Stimulated activated CD8-positive, alpha-beta memory T cell treated with anti-CD3 and anti-CD28 coated beads, Interleukin-12 subunit alpha, Interleukin-12 subunit beta, amount 100 ng/mL, for 24 hours (primary cell): ENCODE data around the gene CEBPB.
"Not testable (repeated sequence)": the region's sequence is repeated elsewhere in the genome, so short reads cannot be mapped to it uniquely, and the experiment has no call there.

Experiments used
- DNase-seq: peaks from one replicate; pipeline ENCODE4 v3.0.0-alpha.2; 2020; ENCODE audit errors: extremely low read depth

The CEBPB gene

DNA sequence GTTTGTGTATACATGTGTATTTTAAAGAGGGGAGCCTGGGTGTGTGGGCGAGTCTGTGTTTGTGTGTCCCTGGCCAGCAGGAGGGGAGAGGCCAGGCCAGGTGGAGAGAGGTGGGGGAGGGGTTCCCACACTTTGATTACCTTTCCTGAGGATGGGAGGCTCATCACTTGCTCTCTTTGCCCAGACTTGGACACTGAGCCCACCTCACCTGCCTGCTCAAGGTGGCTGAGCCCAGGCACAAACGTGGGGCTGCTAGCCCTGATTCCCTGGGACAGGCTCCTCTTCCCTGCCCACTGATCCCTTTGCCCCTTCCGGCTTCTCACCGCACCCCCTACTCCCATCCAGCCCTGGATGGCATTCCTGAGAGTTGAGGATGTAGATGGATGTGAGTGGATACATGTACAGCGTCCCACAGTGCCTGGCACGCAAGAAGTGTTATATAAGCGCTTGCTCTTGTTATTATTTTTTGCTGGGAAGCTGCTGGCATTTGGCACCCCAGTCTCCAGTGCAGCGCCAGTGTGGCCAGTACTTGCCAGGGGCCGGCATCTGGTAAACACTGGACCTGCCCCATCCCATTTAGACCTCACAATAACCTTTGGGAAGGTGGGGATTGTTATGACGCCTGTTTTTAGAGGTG, 2.7 kb downstream of the CEBPB start:
- DNase-seq = no peak

GRCh38 chr20:50193836-50194421, 3.3 kb downstream of the CEBPB start:
- DNase-seq = no peak

GRCh38 chr20:50194422-50194830, 3.8 kb downstream of the CEBPB start:
- DNase-seq = no peak

DNA sequence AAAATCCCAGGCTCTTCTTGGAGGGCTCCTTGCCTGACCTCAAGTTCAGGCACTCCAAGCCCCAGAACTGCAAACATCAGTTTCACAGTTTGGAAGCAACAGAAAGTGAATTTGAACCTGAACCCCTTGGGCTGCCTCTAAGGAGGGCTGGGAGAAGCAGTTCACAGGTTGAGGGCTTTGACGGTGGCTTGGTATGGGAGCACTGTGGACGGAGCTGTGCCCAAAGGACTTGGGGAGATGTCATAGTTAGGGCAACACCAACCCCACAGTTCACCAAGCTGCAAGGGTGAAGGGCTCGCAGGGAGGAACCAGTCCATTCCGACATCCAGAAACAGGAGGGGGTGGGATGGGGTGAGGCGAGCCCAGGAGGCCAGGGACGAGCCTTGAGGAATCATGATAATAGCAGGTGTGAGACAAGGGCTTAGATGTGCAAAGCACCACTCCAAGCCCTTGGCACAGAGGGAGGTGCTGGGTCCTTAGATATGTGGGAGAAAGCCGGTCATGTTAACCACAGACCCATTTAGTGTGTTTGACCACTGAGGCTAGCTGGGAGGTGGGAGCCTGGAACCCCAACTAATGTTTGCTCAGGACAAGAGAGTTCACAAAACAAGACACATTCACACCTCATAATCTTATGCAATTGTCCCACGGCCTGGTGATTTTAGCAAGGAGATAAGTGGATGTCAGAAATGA, 4.3 kb downstream of the CEBPB start:
- no peak for DNase-seq

DNA sequence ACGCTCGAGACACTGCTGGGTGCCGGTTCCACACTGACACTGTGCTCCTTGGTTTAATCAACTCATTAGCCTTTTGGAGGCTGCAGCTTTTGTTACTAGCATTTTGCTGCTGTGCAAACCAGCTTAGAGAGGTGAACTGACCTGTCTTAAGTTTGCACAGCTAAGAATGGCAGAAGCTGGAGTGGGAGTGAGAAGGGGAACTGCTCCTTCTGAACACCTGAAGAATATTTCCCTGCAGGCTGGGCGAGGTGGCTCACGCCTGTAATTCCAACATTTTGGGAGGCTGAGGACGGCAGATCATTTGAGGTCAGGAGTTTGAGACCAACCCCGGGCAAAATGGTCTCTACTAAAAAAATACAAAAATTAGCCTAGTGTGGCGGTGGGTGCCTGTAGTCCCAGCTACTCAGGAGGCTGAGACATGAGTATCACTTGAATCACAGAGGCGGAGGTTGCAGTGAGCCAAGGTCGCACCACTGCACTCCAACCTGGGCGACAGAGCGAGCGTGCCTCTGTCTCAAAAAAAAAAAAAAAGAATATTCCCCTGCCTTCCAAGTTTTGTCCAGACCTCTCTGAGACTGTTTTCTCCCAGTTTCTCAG, 5.0 kb downstream of the CEBPB start:
- DNase-seq = no peak

- DNase-seq = no peak
Observed at GRCh38 chr20:50196248-50196647, 5.6 kb downstream of the CEBPB start.

DNA sequence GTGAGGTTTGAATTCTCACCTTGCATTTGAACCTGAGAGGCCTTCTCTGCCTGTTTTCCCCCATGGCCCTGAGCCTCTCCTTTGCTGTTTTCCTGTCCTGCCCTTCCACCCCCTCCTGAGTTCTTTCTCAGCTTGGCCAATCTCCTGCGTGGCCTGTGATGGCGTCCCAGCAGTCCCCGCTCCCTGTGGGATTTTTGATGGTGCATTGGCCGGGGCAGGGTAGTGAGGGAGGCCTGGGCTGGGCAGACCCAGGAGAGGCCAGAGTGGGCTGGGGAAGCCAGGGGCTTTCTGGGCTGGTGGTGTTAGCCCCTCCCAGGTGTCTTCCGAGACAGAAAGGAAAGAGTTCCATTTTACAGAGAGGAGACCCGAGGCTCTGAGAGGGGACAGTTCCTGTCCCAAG, 6.3 kb downstream of the CEBPB start:
- DNase-seq = no peak

DNA sequence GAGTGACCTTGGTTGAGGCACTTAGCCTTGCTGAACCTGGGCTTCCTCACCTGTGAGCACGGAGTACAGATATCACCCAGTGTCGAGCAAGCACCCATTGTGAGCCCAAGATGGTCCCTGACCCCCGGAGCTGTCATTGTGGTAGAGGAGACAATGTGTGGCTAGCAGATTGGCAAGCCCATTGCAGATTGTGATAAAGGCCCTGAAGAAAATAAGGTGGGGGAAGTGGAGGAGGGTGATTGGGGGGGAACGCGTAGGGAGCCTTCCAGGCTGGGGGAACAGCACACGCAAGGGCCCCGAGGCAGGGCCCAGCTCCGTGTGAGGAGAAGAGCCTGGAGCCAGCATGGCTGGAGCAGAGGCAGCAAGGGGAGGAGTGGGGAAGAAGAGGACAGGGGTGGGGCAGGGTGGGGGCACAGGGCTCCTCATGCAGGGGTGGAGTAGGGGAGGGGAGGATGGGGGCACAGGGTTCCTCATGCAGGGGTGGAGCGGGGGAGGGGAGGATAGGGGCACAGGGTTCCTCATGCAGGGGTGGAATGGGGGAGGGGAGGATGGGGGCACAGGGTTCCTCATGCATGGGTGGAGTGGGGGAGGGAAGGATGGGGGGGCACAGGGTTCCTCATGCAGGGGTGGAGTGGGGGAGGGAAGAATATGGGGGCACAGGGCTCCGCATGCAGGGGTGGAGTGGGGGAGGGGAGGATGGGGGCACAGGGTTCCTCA, 7.0 kb downstream of the CEBPB start:
- DNase-seq = no peak

GRCh38 chr20:50198180-50198666, 7.6 kb downstream of the CEBPB start:
- DNase-seq = no peak

DNA sequence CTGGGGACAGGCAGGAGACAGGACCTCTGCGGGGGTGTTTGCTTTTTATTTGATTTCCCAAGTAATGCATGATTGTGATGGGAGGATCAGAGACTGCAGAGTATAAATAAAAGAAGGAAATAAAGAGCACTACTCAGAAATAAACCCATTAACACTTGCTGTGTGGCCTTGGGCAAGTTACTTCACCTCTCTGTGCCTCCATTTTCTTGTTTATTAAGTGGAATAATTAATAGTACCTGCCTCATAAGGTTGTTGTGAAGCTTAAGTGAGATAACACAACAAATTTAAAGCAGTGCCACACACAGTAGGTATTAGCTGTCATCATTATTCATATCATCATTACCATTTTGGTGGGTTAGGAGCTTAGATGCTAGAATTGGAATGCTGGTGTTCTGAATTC, 8.1 kb downstream of the CEBPB start:
- DNase-seq = no peak

DNA sequence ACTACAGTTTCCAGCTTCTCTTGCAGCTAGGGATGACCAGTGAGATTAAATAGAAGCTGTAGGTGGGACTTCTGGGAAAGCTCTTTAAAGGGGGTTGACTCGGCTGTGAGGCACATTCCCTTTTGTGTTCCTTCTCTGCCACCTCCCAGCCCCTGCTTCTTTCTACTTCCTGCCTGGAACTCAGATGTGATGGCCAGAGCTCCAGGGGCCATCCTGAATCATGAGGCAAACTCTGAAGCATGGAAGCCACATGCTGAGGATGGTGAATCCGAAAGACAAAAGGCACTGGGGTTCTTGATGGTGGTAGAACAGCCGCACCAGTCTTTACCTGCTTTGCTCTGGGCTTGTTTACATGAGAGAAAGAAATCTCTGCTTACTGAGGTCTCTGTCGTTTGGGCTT, 9.1 kb downstream of the CEBPB start:
- DNase-seq = no peak

- no peak for DNase-seq
Observed at GRCh38 chr20:50200482-50201104, 10.0 kb downstream of the CEBPB start.

DNA sequence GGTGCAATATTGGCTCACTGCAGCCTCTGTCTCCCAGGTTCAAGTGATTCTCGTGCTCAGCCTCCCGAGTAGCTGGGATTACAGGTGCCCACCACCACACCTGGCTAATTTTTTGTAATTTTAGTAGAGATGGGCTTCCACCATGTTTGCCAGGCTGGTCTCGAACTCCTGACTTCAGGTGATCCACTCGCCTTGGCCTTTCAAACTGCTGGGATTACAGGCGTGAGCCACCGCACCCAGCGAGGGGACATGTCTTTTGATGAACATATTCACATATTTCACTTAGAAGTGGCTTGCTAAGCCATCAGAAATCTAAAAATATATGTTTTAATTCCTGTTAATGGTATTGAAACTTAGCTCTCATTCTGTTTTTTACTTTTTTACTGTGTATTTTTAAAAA, 11.1 kb downstream of the CEBPB start:
- DNase-seq = not testable (repeated sequence)

DNA sequence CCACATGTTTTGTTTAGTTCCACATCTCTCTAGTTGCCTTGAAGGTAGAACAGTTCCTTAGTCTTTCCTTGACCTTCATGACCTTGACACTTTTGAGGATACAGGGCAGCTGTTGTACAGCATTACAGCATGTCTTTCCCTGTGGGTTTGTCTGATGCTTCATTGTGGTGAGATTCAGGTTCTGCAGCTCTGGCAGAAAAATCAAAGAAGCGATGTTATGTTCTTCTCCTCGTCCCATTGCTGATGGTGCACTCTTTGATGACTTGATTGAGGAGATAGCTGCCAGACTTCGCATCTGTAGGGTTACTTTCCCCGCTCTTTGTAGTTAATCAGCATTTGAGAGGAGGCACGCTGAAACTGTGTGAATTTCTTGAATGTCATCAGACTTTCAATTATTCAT, 12.0 kb downstream of the CEBPB start:
- DNase-seq = no peak

- DNase-seq = no peak
Observed at GRCh38 chr20:50203951-50204937, 13.6 kb downstream of the CEBPB start.

DNA sequence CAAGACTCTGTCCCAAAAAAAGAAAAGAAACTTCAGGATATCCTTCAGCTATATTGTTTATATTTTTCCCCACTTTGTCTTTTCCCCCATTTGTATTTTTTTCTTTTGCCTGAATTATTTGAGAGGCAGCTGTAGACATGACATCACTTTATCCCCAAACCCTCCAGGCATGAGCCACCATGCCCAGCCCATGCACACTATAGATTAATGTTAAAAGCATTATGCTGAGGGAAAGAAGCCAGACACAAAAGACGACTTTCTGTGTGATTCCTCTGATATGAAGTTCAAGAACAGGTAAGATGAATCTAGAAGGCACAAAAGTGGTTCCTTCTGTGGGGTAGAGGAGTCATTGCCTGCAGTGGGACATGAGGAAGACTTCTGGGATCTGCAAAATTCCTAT, 16.4 kb downstream of the CEBPB start:
- no peak for DNase-seq

DNA sequence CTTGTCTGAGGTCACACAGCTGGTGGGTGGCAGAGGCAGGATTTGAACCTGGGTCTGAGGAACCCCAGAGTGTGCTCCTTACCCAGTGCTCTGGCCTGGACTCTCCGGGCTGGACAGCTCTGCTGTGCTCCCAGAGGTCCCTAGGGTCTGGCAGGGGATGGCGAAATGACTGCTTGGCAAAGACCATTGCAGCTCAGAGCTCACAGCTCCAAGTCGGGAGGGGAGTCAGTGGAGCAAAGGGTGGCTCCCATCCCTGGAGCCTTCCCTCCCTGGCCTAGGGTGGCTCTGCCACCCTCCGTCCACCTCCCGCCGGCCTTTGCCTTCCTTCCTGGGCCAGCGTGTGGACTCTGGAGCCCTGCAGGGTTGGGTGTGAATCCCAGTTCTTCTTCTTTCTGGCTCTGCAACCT, 17.5 kb downstream of the CEBPB start:
- DNase-seq = no peak

DNA sequence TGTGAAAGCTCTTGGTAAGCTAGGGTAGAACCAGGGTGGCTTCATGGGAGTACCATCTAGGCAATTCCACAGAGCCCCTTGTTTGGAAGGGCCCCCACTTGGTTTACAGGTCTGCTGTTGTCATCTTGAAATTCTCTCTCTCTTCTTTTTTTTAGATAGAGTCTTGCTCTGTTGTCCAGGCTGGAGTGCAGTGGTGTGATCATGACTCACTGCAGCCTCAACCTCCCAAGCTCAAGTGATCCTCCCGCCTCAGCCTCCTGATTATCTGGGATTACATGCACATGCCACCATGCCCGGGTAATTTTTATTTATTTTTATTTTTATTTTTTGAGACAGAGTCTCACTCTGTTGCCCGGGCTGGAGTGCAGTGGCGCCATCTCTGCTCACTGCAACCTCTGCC, 18.2 kb downstream of the CEBPB start:
- DNase-seq = not testable (repeated sequence)

DNA sequence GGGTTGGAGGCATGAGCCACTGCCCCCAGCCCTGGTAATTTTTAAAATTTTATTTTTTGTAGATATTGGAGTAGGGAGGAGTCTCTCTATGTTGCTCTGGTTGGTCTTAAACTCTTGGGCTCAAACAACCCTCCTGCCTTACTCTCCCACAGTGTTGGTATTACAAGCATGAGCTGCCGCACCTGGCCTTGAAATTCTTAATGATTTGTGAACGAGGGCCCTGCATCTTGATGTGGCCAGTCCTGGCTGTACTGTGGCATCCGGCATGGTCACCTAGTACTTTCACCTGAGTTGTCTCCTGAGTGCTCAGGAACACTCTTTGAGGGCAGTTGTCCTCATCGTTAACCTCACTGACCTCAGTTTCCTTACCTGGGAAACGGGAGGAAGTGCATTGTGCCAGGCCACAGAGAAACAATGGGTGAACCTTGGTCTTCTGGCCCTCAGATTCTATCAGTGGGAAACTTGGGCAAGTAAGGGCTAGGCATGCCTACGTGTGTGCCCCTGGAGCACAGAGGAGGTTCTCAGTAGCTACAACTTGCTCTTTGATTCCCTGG, 19.5 kb downstream of the CEBPB start:
- DNase-seq = no peak

GRCh38 chr20:50211091-50211490, 20.5 kb downstream of the CEBPB start:
- DNase-seq = no peak
